HG02759 (cell line): Measurements from ENCODE around the gene UCP3.
"Not testable (repeated sequence)": the region's sequence is repeated elsewhere in the genome, so short reads cannot be mapped to it uniquely, and the experiment has no call there.

Source experiments
- ATAC-seq: cut with Tn5 transposase; IDR thresholded peaks from one replicate; pipeline ENCODE4 v1.9.1; 2021; ENCODE audit warnings: mild to moderate bottlenecking, moderate library complexity; ENCODE audit not compliant: unreplicated experiment

Gene UCP3

GRCh38 chr11:74002832-74003231 is 6.1 kb downstream of the UCP3 start:
- no peak for ATAC-seq

- ATAC-seq, result no peak
These were observed 7.0 kb downstream of the UCP3 start for GRCh38 chr11:74001822-74002286.

GRCh38 chr11:74000307-74001133 is 8.4 kb downstream of the UCP3 start:
- ATAC-seq, result no peak

GRCh38 chr11:73999581-74000306 is 9.1 kb downstream of the UCP3 start:
- no peak for ATAC-seq

- ATAC-seq, result no peak
These were observed 9.9 kb downstream of the UCP3 start for GRCh38 chr11:73998846-73999575.

- ATAC-seq, result no peak
These were observed 11.6 kb downstream of the UCP3 start for GRCh38 chr11:73997120-73997770.

GRCh38 chr11:73996161-73996747 is 12.6 kb downstream of the UCP3 start:
- ATAC-seq, result no peak

GRCh38 chr11:73995731-73996130 is 13.2 kb downstream of the UCP3 start:
- no peak for ATAC-seq

- ATAC-seq, result peak; percentile 52
These were observed 13.6 kb downstream of the UCP3 start for GRCh38 chr11:73995247-73995646.

GRCh38 chr11:73991471-73992006 is 17.3 kb downstream of the UCP3 start:
- peak; percentile 52 for ATAC-seq

GRCh38 chr11:73990730-73991129 is 18.2 kb downstream of the UCP3 start:
- ATAC-seq, result no peak

- no peak for ATAC-seq
These were observed 19.7 kb downstream of the UCP3 start for GRCh38 chr11:73989156-73989555.

- no peak for ATAC-seq
These were observed 20.7 kb downstream of the UCP3 start for GRCh38 chr11:73988227-73988626.

GRCh38 chr11:73985661-73986060 is 23.2 kb downstream of the UCP3 start:
- not testable (repeated sequence) for ATAC-seq

GRCh38 chr11:73983741-73984538 is 24.9 kb downstream of the UCP3 start:
- no peak for ATAC-seq

GRCh38 chr11:73982990-73983740 is 25.7 kb downstream of the UCP3 start:
- peak; percentile 80 for ATAC-seq

GRCh38 chr11:73982595-73982989 is 26.3 kb downstream of the UCP3 start, which contains the start of gene UCP2:
Gene UCP2, minus strand, starts transcription at chr11:73982843. Its CDS starts 4,465 bp downstream, at chr11:73978378.
- peak; percentile 57 for ATAC-seq

GRCh38 chr11:73981051-73981805 is 27.7 kb downstream of the UCP3 start:
- ATAC-seq, result no peak
